Trophoblast cell (in vitro differentiated cells and primary cell): ENCODE results near the gene KCNIP4.

Experiments used
- DNase-seq, 2 donors: peaks; one replicate each; pipeline ENCODE4 v3.0.0-alpha.2; 2016
- H2AFZ ChIP-seq: 2 replicates; pipeline ENCODE4 v1.6.1; 2013; ENCODE audit warnings: low read length, moderate library complexity, mild to moderate bottlenecking; ENCODE audit not compliant: insufficient read depth, poor library complexity
- H2AK5ac ChIP-seq: 2 replicates; pipeline ENCODE4 v1.6.1; 2013; ENCODE audit warnings: mild to moderate bottlenecking, low read length
- H2BK120ac ChIP-seq: 2 replicates; pipeline ENCODE4 v1.6.1; 2013; ENCODE audit warnings: low read length, mild to moderate bottlenecking, moderate library complexity; ENCODE audit not compliant: insufficient read depth, poor library complexity
- H2BK12ac ChIP-seq: 2 replicates; pipeline ENCODE4 v1.6.1; 2013; ENCODE audit warnings: mild to moderate bottlenecking, low read length, moderate library complexity
- H2BK5ac ChIP-seq: 2 replicates; pipeline ENCODE4 v1.6.1; 2013; ENCODE audit warnings: low read length, low read depth, moderate library complexity, mild to moderate bottlenecking; ENCODE audit not compliant: poor library complexity
- H3K14ac ChIP-seq: 2 replicates; pipeline ENCODE4 v1.6.1; 2013; ENCODE audit warnings: mild to moderate bottlenecking, low read length
- H3K18ac ChIP-seq: 2 replicates; pipeline ENCODE4 v1.6.1; 2013; ENCODE audit warnings: mild to moderate bottlenecking, low read length
- H3K23ac ChIP-seq: 2 replicates; pipeline ENCODE4 v1.6.1; 2013; ENCODE audit warnings: low read length
- H3K27ac ChIP-seq: 2 replicates; pipeline ENCODE4 v1.5.1; 2013; ENCODE audit warnings: low read depth, mild to moderate bottlenecking, inconsistent platforms, low read length, moderate library complexity
- H3K27me3 ChIP-seq: 2 replicates; pipeline ENCODE4 v1.6.1; 2013; ENCODE audit warnings: inconsistent platforms, mild to moderate bottlenecking, low read length, moderate library complexity; ENCODE audit not compliant: insufficient read depth
- H3K36me3 ChIP-seq, 2 experiments: 1 replicate in 1 of 2; 2 replicates in 1 of 2; pipeline ENCODE4 v1.6.1; 2013; ENCODE audit warnings: low read length in 2 of 2, mild to moderate bottlenecking in 2 of 2, moderate library complexity in 1 of 2; ENCODE audit not compliant: insufficient read depth in 2 of 2, control insufficient read depth in 1 of 2
- H3K4ac ChIP-seq: 2 replicates; pipeline ENCODE4 v1.6.1; 2013; ENCODE audit warnings: low read depth, mild to moderate bottlenecking, low read length, moderate library complexity
- H3K4me1 ChIP-seq, 2 experiments: 1 replicate in 1 of 2; 2 replicates in 1 of 2; pipeline ENCODE4 v1.6.1; 2013; ENCODE audit warnings: low read length in 2 of 2, mild to moderate bottlenecking in 2 of 2, moderate library complexity in 1 of 2; ENCODE audit not compliant: insufficient read depth in 2 of 2, control insufficient read depth in 1 of 2
- H3K4me2 ChIP-seq: 2 replicates; pipeline ENCODE4 v1.6.1; 2013; ENCODE audit warnings: inconsistent platforms, mild to moderate bottlenecking, low read length, moderate library complexity
- H3K4me3 ChIP-seq: 2 replicates; pipeline ENCODE4 v1.5.1; 2013; ENCODE audit warnings: mild to moderate bottlenecking, low read depth, low read length, inconsistent platforms
- H3K79me1 ChIP-seq: one replicate; pipeline ENCODE4 v1.6.1; 2013; ENCODE audit warnings: low read length
- H3K79me2 ChIP-seq: 2 replicates; pipeline ENCODE4 v1.6.1; 2013; ENCODE audit warnings: low read length, mild to moderate bottlenecking; ENCODE audit not compliant: control insufficient read depth, insufficient read depth, poor library complexity
- H3K9ac ChIP-seq: 2 replicates; pipeline ENCODE4 v1.6.1; 2013; ENCODE audit warnings: mild to moderate bottlenecking, low read length
- H3K9me3 ChIP-seq: 2 replicates; pipeline ENCODE4 v1.6.1; 2013; ENCODE audit warnings: low read depth, mild to moderate bottlenecking, control low read depth, inconsistent platforms, low read length; ENCODE audit not compliant: insufficient read depth
- H4K12ac ChIP-seq: 2 replicates; pipeline ENCODE4 v1.6.1; 2013; ENCODE audit warnings: low read depth, mild to moderate bottlenecking, low read length, moderate library complexity
- H4K8ac ChIP-seq: 2 replicates; pipeline ENCODE4 v1.6.1; 2013; ENCODE audit warnings: low read depth, mild to moderate bottlenecking, low read length, moderate library complexity
- H4K91ac ChIP-seq: one replicate; pipeline ENCODE4 v1.6.1; 2013; ENCODE audit warnings: low read depth, mild to moderate bottlenecking, low read length, moderate library complexity
- WGBS: extraction: QIAGEN DNeasy Blood & Tissue Kit; methylation state at CpG from one replicate; pipeline ENCODE4 v1.1.7; 2013; ENCODE audit warnings: missing lambda C conversion rate; ENCODE audit not compliant: insufficient read length, insufficient coverage; ENCODE audit errors: extremely low coverage; 5-methylcytosine and 5-hydroxymethylcytosine counted together

Gene KCNIP4

GRCh38 chr4:20723463-20723862, 1225.1 kb downstream of the KCNIP4 start:
- no peak overlapping the region for H2AFZ ChIP-seq
- no peak overlapping the region for H3K18ac ChIP-seq
- no peak overlapping the region for H2AK5ac ChIP-seq
- H3K14ac ChIP-seq: no peak overlapping the region
- no peak overlapping the region for H4K91ac ChIP-seq
- no peaks in the 10 kb centered on the region for H3K4me1 ChIP-seq
- no peak overlapping the region for H2BK5ac ChIP-seq
- no peak overlapping the region for H3K23ac ChIP-seq
- no peaks in the 10 kb centered on the region for H3K27me3 ChIP-seq
- no peak overlapping the region for H3K4me2 ChIP-seq
- no CpG with 5 or more reads among the region's 3 CpGs for WGBS
- H2BK120ac ChIP-seq: no peak overlapping the region
- H3K4ac ChIP-seq: no peak overlapping the region
- H2BK12ac ChIP-seq: no peak overlapping the region
- no peak overlapping the region for H3K4me3 ChIP-seq
- H4K8ac ChIP-seq: no peak overlapping the region
- no peaks in the 10 kb centered on the region for H3K79me1 ChIP-seq
- H3K9me3 ChIP-seq: peaks cover 3% of the 10 kb centered on the region
- H3K36me3 ChIP-seq: peaks cover 13 to 14% of the 10 kb centered on the region in 2 experiments
- no peak overlapping the region for H3K27ac ChIP-seq
- H4K12ac ChIP-seq: no peak overlapping the region
- H3K9ac ChIP-seq: no peak overlapping the region
- no peaks in the 10 kb centered on the region for H3K79me2 ChIP-seq
- no peak for DNase-seq

DNA sequence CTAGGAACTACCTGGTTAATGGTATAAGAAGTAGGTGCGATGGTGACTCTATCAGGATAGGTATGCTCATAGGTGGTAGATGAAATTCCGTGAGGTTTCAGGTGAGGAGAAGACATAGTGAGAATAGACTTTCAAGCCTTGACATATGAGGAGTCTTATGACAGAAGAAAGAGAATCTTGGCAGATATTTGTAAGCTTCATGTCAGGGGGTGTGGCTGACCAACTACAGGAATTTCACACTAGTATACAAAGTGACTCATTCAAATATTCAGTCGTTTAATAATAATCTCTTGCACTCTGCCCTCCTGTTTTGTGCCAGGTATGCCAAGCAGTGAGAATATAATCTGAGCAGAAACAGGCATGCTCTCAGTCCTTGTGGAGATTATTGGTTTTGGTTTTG, 1225.6 kb downstream of the KCNIP4 start:
- H4K8ac ChIP-seq: no peak overlapping the region
- whole genome bisulfite sequencing: no CpG with 5 or more reads among the region's 3 CpGs
- H2AFZ ChIP-seq: no peak overlapping the region
- no peak overlapping the region for H2BK5ac ChIP-seq
- H3K79me2 ChIP-seq: no peaks in the 10 kb centered on the region
- no peak overlapping the region for H4K91ac ChIP-seq
- H3K79me1 ChIP-seq: no peaks in the 10 kb centered on the region
- H3K36me3 ChIP-seq: peaks cover 13 to 14% of the 10 kb centered on the region in 2 experiments
- no peak overlapping the region for H3K27ac ChIP-seq
- no peak overlapping the region for H3K4ac ChIP-seq
- H3K4me3 ChIP-seq: no peak overlapping the region
- no peak overlapping the region for H2BK12ac ChIP-seq
- H3K4me2 ChIP-seq: no peak overlapping the region
- H2BK120ac ChIP-seq: no peak overlapping the region
- no peaks in the 10 kb centered on the region for H3K4me1 ChIP-seq
- H3K18ac ChIP-seq: no peak overlapping the region
- no peaks in the 10 kb centered on the region for H3K27me3 ChIP-seq
- no peak overlapping the region for H4K12ac ChIP-seq
- peaks cover 3% of the 10 kb centered on the region for H3K9me3 ChIP-seq
- H3K14ac ChIP-seq: no peak overlapping the region
- no peak overlapping the region for H2AK5ac ChIP-seq
- H3K9ac ChIP-seq: no peak overlapping the region
- DNase-seq: no peak
- H3K23ac ChIP-seq: no peak overlapping the region

DNA sequence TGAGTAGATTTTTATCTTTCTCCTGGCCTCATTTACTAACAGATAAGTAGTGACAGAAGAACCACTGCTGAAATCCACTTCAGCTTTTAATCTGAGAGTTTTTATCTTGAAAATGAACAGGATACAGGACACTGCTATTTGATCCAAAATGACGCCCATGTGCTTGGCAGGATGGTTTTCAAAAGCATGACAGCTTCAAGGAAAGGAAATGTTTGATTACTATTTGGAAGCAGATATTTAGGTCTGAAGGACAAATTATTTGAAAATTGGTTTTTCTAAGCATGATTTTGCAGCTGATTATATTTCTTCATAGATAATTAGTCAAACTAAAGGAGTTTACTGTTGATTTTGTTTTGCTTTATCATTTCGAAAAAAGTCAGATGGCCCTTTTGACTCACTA, 1237.2 kb downstream of the KCNIP4 start:
- Histone ChIP-seq H4K8ac (no peak overlapping the region), H3K14ac (no peak overlapping the region), H3K27ac (no peak overlapping the region), H3K79me1 (no peaks in the 10 kb centered on the region), H2BK12ac (no peak overlapping the region), H3K9me3 (no peaks in the 10 kb centered on the region), H2AK5ac (no peak overlapping the region), H3K9ac (no peak overlapping the region), H3K4ac (no peak overlapping the region), H3K18ac (no peak overlapping the region), H2BK5ac (no peak overlapping the region), H3K4me2 (no peak overlapping the region), H3K79me2 (no peaks in the 10 kb centered on the region), H2BK120ac (no peak overlapping the region), H4K91ac (no peak overlapping the region), H3K23ac (no peak overlapping the region), H2AFZ (no peak overlapping the region), H3K36me3 (peaks cover 4 to 6% of the 10 kb centered on the region in 2 experiments), H4K12ac (no peak overlapping the region), H3K4me1 (no peaks in the 10 kb centered on the region), H3K4me3 (no peak overlapping the region), H3K27me3 (no peaks in the 10 kb centered on the region)
- WGBS: no CpG with 5 or more reads among the region's 2 CpGs
- DNase-seq: no peak

- peak within 1 kb of the TSS; percentile 88 for H3K4me2 ChIP-seq
- peaks cover 0 to under 1% of the 10 kb centered on the region in 2 experiments for H3K36me3 ChIP-seq
- peak within 1 kb of the TSS; percentile 95 for H3K4me3 ChIP-seq
- H2AFZ ChIP-seq: peak within 1 kb of the TSS; percentile 99
- H3K27ac ChIP-seq: no peak within 1 kb of the TSS
- WGBS: no CpG with 5 or more reads among the region's 60 CpGs
- peaks cover 3% of the 10 kb centered on the region for H3K79me1 ChIP-seq
- DNase-seq: peak; percentile 83 to 89
- peak within 1 kb of the TSS; percentile 99 for H4K12ac ChIP-seq
- peak within 1 kb of the TSS; percentile 89 for H3K4ac ChIP-seq
- peaks cover 0 to 4% of the 10 kb centered on the region in 2 experiments for H3K4me1 ChIP-seq
- no peaks in the 10 kb centered on the region for H3K9me3 ChIP-seq
- no peak within 1 kb of the TSS for H4K91ac ChIP-seq
- H2BK12ac ChIP-seq: peak within 1 kb of the TSS; percentile 32
- H3K27me3 ChIP-seq: no peaks in the 10 kb centered on the region
- no peak within 1 kb of the TSS for H2AK5ac ChIP-seq
- peak within 1 kb of the TSS; percentile 96 for H4K8ac ChIP-seq
- peak within 1 kb of the TSS; percentile 77 for H3K18ac ChIP-seq
- no peak within 1 kb of the TSS for H3K23ac ChIP-seq
- H2BK5ac ChIP-seq: no peak within 1 kb of the TSS
- H3K14ac ChIP-seq: peak within 1 kb of the TSS; percentile 83
- H2BK120ac ChIP-seq: peak within 1 kb of the TSS; percentile 33
- peaks cover 3% of the 10 kb centered on the region for H3K79me2 ChIP-seq
- peak within 1 kb of the TSS; percentile 83 for H3K9ac ChIP-seq
These were observed 1248.4 kb downstream of the KCNIP4 start, which contains the start of gene PACRGL for GRCh38 chr4:20700007-20700761. Gene PACRGL, plus strand, starts transcription at chr4:20700458. Its CDS starts 4,024 bp downstream, at chr4:20704482.
